Osteoblast (primary cell): ENCODE results near the gene ATAD3C. TPM values are rescaled to one million over a fixed set of nuclear protein-coding genes. Genes with fewer than 3 reads are reported as not detected.

Experiments used
- DNase-seq: peaks from one replicate; pipeline ENCODE4 v3.0.0; 2011; ENCODE audit warnings: low spot score, mixed read lengths; ENCODE audit not compliant: insufficient read length; ENCODE audit errors: missing footprints
- H2AFZ ChIP-seq: 2 replicates; pipeline ENCODE4 v1.6.0; 2011; ENCODE audit warnings: mild to moderate bottlenecking, low read length
- H3K27ac ChIP-seq: 2 replicates; pipeline ENCODE4 v1.5.1; 2011; ENCODE audit warnings: mild to moderate bottlenecking, low read depth, low read length, moderate library complexity
- H3K27me3 ChIP-seq: 2 replicates; pipeline ENCODE4 v1.6.0; 2012; ENCODE audit warnings: mild to moderate bottlenecking, control low read depth, inconsistent platforms, low read length, moderate library complexity; ENCODE audit not compliant: insufficient read depth
- H3K36me3 ChIP-seq: 2 replicates; pipeline ENCODE4 v1.5.1; 2011; ENCODE audit warnings: mild to moderate bottlenecking, low read length, control low read depth, moderate library complexity; ENCODE audit not compliant: insufficient read depth
- H3K4me1 ChIP-seq: 2 replicates; pipeline ENCODE4 v1.5.1; 2011; ENCODE audit warnings: mild to moderate bottlenecking, low read length, control low read depth, moderate library complexity; ENCODE audit not compliant: insufficient read depth
- H3K4me2 ChIP-seq: 2 replicates; pipeline ENCODE4 v1.6.0; 2011; ENCODE audit warnings: mild to moderate bottlenecking, low read length; ENCODE audit not compliant: insufficient read depth
- H3K4me3 ChIP-seq: fragments of 200-600 bp; sonication (generic); 3 replicates; pipeline ENCODE4 v1.5.1; 2012; ENCODE audit warnings: mild to moderate bottlenecking, low read length, inconsistent platforms; ENCODE audit not compliant: insufficient read depth
- H3K79me2 ChIP-seq: 2 replicates; pipeline ENCODE4 v1.6.0; 2012; ENCODE audit warnings: mild to moderate bottlenecking, low read length, control low read depth, inconsistent platforms; ENCODE audit not compliant: insufficient read depth
- H3K9me3 ChIP-seq: 2 replicates; pipeline ENCODE4 v1.5.1; 2011; ENCODE audit warnings: low read depth, low read length, control low read depth
- H4K20me1 ChIP-seq: 2 replicates; pipeline ENCODE4 v1.6.0; 2012; ENCODE audit warnings: mild to moderate bottlenecking, low read length, control low read depth; ENCODE audit not compliant: insufficient read depth
- CTCF ChIP-seq: IDR thresholded peaks from 2 replicates; pipeline ENCODE4 v1.5.1; 2011; ENCODE audit warnings: mild to moderate bottlenecking, low read depth, low read length, moderate library complexity; ENCODE audit errors: extremely low read depth
- total RNA-seq: library from RNA; depleted of rRNA; stranded (reverse); fragments of >200 nt; gene quantifications from 2 replicates; pipeline ENCODE4 v1.2.3, GENCODE V29; 2012

ATAD3C gene
- total RNA-seq, 1 donor = under 0.01 TPM

DNA sequence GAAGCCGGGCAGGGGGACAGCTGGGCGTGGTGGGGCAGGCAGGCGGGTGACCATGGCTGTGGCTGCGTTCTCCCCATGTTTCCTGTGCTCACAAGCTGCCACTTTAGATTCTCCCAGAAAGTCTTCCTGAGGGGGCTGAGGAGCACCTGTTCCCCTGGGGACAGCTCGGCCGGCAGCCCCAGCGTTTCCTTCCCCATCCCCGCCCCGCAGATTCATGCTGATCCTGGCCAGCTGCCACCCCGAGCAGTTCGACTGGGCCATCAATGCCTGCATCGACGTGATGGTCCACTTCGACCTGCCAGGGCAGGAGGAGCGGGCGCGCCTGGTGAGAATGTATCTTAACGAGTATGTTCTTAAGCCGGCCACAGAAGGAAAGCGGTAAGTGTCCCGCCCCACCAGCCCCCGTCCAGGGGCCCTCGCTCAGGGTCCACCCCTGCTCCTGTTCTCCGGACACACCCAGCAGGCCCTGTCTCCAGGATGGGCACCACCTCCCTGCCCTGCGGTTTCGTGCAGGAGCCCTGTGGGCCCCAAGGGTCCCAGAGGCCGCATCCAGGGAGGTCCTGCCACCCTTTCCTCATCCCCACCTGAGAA lies 11.1 kb downstream of the ATAD3C start:
- H3K36me3 ChIP-seq = no peaks in the 10 kb centered on the region
- H3K9me3 ChIP-seq = no peaks in the 10 kb centered on the region
- H3K79me2 ChIP-seq = no peaks in the 10 kb centered on the region
- no peak overlapping the region for H3K4me2 ChIP-seq
- H3K4me3 ChIP-seq = no peak overlapping the region
- TF ChIP-seq CTCF = no peak
- H3K27me3 ChIP-seq = no peaks in the 10 kb centered on the region
- no peak overlapping the region for H2AFZ ChIP-seq
- DNase-seq = peak; percentile 79
- no peaks in the 10 kb centered on the region for H3K4me1 ChIP-seq
- no peaks in the 10 kb centered on the region for H4K20me1 ChIP-seq
- no peak overlapping the region for H3K27ac ChIP-seq

- Histone ChIP-seq H3K4me2 (no peak overlapping the region), H3K9me3 (no peaks in the 10 kb centered on the region)
Measured at GRCh38 chr1:1461721-1462317, 12.3 kb downstream of the ATAD3C start.

DNA sequence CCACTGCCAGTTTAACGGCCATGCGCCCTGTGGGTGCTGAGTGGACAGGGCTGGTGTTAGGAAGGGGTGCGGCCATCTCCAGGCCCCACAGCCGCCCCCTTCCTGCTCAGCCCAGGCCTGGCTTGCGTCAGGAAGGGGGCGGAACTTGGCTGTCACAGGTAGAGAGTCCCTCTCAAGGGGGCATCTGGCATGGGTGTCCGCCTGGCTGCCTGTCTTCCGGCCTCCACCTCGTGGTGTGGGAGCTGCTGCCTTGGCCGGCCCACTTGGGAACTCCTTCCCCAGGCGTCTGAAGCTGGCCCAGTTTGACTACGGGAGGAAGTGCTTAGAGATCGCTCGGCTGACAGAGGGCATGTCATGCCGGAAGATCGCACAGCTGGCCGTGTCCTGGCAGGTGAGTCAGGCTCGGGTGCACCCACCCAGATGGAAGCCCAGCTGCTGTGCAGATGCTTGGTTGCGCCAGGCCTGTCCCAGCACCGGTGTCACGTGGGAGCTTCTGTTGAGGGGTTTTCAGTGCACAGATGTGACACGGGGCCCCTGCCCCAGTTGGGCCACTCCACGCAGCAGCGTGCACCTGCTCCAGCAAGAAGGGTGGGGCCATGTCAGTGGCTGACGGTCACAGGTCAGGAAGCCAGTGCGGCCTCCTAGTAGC lies 13.0 kb downstream of the ATAD3C start:
- DNase-seq = peak; percentile 91
- H3K4me2 ChIP-seq = peak overlapping the region; percentile 28

More at GRCh38 chr1:1461721-1462317, 12.3 kb downstream of the ATAD3C start:
- Histone ChIP-seq H3K27me3 (no peaks in the 10 kb centered on the region), H3K79me2 (no peaks in the 10 kb centered on the region), H2AFZ (peak overlapping the region; percentile 82), H3K27ac (no peak overlapping the region), H3K36me3 (no peaks in the 10 kb centered on the region), H3K4me3 (peak overlapping the region; percentile 33), H4K20me1 (no peaks in the 10 kb centered on the region), H3K4me1 (no peaks in the 10 kb centered on the region)
- peak; percentile 71 for DNase-seq
- no peak for TF ChIP-seq CTCF

More for the DNA sequence above, 13.0 kb downstream of the ATAD3C start:
- H4K20me1 ChIP-seq = no peaks in the 10 kb centered on the region
- TF ChIP-seq CTCF = no peak
- no peaks in the 10 kb centered on the region for H3K9me3 ChIP-seq
- peak overlapping the region; percentile 33 for H3K4me3 ChIP-seq
- no peaks in the 10 kb centered on the region for H3K4me1 ChIP-seq
- no peak overlapping the region for H3K27ac ChIP-seq
- peak overlapping the region; percentile 82 for H2AFZ ChIP-seq
- H3K79me2 ChIP-seq = no peaks in the 10 kb centered on the region
- H3K27me3 ChIP-seq = no peaks in the 10 kb centered on the region
- H3K36me3 ChIP-seq = no peaks in the 10 kb centered on the region
